PFSK-1 (cell line): ENCODE measurements around the gene HYAL3.

ENCODE experiments used
- POLR2AphosphoS5 ChIP-seq: IDR thresholded peaks from 2 replicates; pipeline ENCODE4 v1.6.1; 2012; ENCODE audit warnings: low read depth, mild to moderate bottlenecking, control low read depth, low read length, moderate library complexity
- REST ChIP-seq, 2 experiments: IDR thresholded peaks; 2 replicates each; pipeline versions ENCODE4 v1.6.1 to v1.8.0; 2011 to 2012; ENCODE audit warnings: low read depth in 2 of 2, low read length in 2 of 2, control low read depth in 1 of 2, inconsistent platforms in 1 of 2, mild to moderate bottlenecking in 1 of 2, moderate library complexity in 1 of 2; ENCODE audit not compliant: insufficient read depth in 1 of 2

GRCh38 chr3:50300681-50301254, 1.6 kb upstream of the HYAL3 start:
- TF ChIP-seq POLR2AphosphoS5: no peak
- TF ChIP-seq REST (IDR thresholded peaks at IDR 0.05; ENCODE audit: insufficient read depth in 1 of 2, low read depth in 2 of 2, low read length in 2 of 2): no peak
